SHP77 treated with DMSO at 0.1 percent for 48 hours (cell line): Measurements from ENCODE around the gene COL9A3.
"Not testable (repeated sequence)": the region's sequence is repeated elsewhere in the genome, so short reads cannot be mapped to it uniquely, and the experiment has no call there.

Source experiments
- DNase-seq: peaks from one replicate; lab custom pipeline; 2025; lab: John Stamatoyannopoulos, UW

The COL9A3 gene

DNA sequence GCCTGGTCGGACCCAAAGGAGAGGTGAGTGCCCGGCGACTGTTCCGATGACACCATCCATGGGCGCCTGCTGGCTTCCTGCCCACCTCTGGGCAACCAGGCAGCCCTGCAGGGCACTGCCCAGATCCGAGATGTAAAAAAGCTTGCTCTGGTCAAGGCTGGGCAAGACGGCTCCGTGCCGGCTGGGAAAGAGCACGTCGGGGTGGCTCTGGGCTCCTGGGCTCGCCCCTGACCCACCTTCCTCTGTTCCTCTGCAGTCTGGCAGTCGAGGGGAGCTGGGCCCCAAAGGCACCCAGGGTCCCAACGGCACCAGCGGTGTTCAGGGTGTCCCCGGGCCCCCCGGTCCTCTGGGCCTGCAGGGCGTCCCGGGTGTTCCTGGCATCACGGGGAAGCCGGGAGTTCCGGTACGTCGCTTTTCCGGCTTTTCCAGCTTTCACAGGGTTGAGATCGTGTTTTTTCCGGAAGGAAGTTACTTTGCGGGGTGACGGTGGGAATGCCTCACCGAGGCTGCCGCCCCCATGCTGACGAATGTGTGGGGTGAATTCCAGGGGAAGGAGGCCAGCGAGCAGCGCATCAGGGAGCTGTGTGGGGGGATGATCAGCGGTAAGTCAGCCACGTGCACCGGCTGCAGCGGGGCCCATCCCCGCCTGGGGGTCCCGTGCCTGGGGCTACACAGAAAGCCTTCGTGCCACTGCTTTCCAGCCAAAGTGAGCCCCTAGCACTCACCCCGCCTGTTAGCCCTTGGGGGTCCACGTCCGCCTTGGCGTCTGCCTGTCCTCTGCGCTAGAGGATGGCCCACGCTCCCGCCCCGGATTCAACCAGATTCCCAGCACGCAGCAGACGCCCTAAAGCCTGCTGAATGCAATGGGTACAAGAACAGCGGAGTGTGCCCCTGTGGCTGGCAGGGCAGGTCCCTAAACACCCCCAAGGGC lies 19.3 kb downstream of the COL9A3 start:
- DNase-seq, result no peak

DNA sequence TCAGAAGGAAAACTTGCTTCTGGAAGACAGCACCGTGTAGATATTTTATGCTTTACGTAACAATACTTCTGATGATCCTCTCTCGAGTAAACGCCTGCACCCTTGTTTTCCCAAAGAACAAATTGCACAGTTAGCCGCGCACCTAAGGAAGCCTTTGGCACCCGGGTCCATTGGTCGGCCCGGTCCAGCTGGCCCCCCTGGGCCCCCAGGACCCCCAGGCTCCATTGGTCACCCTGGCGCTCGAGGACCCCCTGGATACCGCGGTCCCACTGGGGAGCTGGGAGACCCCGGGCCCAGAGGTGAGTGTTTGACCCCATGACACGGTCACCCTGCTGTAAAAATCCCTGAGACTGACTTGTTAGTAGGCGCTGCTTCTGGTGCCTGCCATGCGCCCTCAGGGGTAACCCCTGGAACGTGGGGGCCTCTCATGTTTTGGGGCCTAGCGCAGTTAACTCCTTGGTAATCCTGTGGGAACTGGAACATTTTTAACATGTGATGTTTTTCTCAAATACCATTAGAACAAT lies 20.2 kb downstream of the COL9A3 start:
- no peak for DNase-seq

DNA sequence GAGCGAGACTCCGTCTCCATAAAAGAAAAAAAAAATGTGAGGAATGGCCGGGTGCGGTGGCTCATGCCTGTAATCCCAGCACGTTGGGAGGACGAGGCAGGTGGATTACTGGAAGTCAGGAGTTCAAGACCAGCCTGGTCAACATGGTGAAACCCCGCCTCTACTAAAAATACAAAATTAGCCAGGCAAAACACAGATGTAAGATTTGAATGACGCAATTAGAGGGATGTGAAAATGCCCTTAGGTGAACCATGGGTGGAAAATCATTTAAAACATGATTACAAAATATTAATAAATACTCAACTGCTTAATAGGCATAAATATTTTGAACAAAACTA lies 20.9 kb downstream of the COL9A3 start:
- DNase-seq, result no peak

DNA sequence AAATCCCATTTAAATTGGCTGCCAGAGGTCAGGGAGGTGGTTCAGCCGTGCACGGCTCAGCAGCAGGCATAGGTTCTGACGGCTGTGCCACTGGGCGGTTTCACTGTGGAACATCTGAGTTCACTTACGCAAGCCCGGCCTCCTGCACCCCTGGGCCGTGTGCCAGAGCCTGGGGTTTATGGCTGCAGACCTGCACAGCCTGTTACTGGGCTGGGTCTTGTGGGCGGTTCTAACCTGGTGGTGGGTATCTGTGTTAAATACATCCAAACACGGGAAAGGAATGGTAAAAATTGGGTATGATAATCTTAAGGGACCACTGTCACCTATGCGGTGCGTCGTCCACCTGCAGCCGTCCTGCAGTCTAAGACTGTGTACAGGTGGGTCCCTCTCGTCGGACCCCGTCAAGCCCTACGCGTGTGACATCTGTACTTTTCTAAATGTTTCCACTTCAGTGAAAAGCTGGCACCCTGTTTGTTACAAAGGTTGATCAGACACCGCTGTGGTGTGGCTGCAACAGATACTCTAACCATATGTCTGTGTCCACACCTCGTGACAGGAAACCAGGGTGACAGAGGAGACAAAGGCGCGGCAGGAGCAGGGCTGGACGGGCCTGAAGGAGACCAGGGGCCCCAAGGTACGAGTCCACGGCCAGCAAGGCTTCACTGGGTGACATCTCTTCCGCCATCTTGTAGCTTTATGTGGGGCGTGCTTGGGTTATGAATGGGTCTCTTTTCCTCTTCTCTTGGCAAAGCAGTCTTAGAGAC lies 21.5 kb downstream of the COL9A3 start:
- peak; percentile 79 for DNase-seq

DNA sequence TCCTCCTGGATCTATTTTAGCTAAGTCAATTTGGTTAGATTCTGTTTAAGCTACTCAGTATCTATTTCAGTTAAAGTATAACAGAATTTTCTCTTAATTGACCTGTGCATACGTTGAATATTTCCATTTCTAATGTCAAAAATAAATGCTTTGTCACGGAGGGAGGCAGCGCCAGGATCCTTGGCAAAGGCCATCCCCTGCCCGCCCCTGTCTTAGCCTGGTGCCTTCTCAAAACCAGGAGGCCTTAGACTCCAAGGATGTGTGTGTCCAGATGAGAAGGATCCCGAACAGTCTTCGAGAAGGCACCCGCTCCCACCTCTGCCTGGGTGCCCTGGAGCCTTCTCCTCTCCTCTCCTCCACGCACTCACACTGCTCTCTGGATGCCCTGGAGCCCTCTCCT lies 22.4 kb downstream of the COL9A3 start:
- DNase-seq, result no peak

DNA sequence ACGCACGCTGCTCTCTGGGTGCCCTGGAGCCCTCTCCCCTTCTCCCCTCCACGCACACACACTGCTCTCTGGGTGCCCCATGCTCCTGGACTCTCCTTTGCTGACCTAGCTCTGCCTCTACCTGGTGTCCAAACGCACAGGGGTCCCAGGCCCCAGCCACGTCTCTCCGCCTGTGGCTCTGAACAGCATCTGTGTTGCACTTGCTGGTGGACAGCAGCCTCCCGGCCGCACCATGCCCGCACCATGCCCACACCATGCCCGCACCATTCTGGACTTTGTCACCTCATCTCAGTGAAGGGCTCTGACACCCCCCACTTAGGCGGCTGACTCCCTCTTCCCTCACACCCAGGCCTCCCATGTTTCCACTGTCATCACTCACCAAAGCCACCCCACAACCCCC lies 23.0 kb downstream of the COL9A3 start:
- DNase-seq, result no peak

DNA sequence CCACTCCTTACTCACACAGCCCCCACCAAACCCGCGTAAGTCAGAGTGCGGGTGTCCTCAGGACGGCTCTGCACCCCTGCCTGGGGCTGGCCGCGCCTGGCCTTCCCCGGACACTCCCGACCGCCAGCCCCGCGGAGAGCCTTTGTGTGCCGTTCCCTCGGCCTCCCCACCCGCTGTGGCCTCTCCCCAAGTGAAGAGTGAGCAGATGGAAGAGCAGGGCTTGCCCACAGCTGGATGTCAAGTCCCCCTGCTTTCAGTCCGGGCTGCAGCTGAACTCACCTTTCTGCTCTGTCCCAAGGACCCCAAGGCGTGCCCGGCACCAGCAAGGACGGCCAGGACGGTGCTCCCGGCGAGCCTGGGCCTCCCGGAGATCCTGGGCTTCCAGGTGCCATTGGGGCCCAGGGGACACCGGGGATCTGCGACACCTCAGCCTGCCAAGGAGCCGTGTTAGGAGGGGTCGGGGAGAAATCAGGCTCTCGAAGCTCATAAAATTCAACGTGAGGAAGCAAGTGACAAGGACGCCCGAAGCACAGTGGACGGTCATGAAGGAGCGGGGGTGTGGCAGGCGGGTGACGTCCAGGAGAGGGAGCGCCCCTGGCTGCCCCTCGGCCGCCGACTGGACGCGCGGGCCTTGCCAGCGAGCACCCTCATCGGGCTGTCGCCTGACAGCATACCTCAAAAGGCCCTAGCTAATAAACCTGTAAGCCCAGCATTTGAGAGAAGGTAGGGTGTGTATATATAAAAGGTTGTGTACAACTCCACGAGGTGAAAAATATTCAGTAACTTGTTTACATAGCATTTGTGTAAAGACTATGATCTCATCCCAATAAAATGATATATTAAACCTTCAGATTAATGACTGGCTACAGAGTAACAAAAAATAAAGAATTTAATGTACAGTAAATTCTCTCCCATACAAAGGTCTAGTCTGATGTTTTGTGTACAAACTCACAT lies 23.7 kb downstream of the COL9A3 start:
- no peak for DNase-seq

DNA sequence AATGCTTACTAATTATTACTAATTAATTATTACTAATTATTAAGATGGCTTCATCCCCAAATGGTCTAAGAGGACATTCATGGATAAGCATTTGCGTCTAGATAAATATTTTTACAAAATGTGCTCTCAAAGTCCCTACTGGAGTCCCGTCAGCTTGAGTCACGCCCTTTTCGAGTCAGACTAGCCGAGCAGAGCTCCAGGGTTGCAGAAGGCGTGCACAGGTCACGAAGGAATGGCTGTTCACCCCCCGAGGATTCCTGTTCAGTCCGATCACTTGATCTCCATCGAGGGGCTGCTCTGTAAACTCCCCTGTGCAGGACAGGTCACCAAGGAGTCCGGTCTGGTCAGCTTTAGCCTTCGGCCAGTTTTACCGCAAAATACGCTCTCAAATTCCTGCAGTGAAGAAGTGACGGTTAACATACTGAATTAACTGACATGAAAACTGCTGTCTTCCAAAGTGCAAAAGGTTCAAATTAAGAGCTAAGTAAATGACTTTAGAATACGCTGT lies 24.9 kb downstream of the COL9A3 start:
- DNase-seq, result no peak

DNA sequence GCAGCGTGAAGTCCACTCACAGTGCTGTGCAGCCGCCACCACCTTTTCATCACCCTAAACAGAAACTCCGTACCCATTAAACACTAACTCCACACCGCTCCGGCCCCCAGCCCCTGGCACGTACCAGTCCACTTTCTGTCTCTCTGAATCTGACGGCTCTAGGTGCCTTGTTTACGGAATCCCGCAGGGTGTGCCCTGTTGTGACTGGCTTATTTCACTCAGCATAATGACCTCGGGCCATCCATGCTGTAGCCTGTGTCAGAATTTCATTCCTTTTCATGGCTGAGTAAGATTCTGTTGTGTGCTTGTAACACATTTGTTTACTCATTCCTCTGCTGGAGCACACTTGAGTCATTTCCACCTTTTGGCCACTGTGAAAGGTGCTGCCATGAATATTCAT lies 26.8 kb downstream of the COL9A3 start:
- no peak for DNase-seq

DNA sequence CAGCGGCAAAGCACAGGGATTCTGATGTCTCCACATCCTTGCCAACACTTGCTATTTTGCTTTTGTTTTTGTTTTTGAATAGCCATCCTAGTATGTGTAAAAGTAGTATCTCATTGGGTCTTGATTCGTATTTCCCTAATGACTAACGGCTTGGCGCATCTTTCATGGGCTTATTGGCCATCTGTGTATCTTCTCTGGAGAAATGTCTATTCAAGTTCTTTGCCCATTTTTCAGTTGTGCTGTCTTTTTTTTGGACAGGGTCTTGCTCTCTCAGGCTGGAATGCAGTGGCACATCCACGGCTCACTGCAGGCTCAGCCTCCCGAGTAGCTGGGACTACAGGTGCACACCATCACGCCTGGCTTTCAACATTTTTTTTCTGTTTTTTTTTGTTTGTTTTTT lies 27.3 kb downstream of the COL9A3 start:
- DNase-seq, result no peak

DNA sequence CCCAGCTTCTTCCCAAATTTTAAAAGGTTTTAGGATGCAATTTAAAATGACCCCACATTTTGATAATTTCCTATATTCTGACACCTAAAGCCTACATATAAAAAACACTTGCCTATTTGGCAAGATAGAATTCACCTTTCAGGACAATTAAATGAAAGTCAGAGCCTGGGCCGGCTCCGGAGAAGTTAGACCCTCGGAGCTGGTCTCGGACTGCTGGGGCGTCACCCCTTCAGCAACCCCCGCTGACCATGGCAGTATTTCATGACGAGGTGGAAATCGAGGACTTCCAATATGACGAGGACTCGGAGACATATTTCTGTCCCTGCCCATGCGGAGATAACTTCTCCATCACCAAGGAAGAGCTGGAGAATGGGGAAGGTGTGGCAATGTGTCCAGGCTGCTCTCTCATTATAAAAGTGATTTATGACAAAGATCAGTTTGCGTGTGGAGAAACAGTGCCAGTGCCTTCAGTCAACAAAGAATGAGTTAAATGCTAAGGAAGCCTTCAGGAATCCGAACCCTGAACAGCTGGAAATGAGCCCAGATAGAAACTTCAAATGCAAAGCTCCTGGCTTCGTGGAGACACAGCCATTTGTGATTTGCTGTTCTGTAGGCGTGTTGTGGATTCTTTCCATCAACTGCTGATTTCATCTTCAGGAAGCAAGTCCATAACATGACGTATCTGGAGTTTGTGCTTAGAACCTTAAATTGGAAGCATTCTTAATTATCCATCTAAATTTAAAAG lies 28.7 kb downstream of the COL9A3 start:
- DNase-seq, result no peak

DNA sequence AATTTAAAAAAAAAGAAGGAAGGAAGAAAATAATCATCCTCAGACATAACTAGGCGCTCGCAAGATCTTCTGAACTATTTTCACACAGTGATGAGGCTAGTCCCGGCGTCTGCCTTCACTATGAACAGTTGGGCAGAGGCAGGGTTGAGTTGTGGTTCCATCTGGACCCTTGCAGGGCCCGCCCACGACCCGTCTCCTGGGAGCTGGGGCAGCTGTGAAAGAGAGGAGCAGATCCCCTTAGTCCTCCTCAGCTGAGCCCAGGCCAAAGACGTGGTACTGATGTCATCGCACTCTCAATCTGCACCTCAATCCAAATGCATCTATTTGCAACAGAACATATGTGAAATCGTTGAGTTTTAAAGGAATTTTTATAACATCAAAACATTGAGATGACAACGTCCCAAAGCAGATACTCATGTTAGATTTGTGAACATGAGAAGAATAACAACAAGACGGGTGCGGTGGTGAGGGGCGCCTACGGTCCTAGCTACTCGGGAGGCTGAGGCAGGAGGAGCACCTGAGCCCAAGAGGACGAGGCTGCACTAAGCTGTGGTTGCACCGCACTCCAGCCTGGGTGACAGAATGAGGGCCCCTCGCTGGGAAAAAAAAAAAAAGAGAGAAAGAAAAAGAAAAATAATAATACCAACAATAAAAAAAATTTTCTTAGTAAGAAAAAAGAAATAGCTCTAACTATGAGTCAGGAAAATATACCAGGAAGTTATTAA lies 29.5 kb downstream of the COL9A3 start:
- DNase-seq, result no peak

DNA sequence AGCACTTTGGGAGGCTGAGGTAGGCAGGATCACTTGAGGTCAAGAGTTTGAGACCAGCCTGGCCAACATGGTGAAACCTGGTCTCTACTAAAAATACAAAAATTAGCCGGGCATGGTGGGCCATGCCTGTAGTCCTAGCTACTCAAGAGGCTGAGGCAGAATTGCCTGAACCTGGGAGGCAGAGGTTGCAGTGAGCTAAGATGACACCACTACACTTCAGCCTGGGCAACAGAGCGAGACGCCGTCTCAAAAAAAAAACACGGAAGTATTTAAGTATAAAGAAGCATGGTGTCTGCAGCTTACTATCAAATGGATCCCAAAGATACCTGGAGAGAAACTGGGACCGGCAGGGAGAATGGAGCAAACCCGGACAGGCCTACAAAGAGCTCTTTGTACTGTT lies 32.1 kb downstream of the COL9A3 start:
- not testable (repeated sequence) for DNase-seq

DNA sequence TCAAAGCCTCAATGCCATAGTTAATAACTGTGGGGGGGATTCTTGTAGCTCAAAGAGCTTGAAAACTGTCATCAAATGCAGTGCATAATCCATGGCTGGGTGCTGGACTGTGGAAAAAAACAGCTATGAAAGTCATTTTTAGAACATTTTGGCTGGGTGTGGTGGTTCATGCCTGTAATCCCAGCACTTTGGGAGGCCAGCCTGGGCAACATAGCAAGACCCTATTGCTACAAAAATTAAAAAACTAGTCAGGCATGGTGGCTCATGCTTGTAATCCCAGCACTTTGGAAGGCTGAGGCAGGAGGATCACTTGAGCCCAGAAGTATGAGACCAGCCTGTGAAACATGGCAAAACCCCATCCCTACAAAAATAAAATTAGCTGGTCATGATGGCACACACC lies 32.6 kb downstream of the COL9A3 start:
- DNase-seq, result no peak

DNA sequence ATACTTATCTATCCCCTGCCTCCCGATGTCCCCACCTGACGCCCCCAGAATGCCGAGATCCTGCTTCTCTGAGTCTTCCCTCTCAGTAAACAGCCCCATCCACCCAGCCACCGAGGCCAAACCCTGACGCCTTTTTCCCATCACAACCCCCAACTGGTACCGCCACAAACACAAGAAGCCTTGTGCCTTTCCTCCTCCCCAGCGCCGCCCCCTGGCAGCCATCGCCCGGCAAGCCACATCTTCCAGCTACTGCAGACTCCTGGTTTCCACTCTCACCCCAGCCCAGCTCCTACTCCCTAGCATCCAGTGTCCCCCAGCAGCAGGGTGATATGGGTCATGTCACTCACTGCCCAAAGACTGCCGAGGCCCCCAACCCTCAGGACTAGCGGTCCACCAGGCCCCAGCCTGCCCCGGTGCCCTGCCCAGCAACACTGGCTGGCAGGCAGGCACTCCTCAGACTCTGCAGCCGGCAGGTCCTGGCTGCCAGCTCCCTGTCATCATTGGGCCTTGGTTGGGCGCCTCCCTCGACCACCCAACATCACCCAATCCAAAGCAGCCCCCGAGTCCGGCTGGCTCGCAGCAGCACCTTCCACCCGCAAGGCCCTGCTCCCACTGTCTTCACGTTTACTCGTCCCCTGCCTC lies 33.6 kb downstream of the COL9A3 start:
- DNase-seq, result no peak

DNA sequence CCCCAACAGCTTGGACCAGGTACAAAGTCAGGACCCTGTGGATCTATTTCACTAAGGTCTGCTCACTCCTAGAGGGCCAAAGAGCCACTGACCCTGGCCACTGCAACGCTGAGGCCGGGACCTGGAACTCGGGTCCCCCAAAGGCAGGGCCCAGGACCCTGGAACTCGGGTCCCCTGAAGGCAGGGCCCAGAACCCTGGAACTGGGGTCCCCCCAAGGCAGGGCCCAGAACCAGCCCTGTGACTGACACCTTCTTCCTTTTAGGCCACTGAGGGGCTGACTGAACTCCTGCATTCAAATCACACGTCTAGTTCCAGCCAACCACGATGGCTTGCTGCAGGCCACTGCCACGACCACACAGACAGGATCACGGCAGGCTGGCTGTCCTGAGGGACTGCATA lies 35.3 kb downstream of the COL9A3 start:
- no peak for DNase-seq

DNA sequence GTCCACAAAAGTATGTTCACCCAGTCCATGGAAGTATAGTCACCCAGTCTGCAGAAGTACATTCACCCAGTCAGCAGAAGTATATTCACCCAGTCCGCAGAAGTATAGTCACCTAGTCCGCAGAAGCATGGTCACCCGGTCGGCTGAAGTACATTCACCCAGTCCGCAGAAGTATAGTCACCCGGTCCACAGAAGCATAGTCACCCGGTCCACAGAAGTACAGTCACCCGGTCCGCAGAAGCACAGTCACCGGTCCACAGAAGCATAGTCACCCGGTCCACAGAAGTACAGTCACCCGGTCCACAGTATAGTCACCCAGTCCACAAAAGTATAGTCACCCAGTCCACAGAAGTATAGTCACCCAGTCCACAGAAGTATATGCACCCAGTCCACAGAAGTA lies 36.0 kb downstream of the COL9A3 start:
- DNase-seq, result no peak

DNA sequence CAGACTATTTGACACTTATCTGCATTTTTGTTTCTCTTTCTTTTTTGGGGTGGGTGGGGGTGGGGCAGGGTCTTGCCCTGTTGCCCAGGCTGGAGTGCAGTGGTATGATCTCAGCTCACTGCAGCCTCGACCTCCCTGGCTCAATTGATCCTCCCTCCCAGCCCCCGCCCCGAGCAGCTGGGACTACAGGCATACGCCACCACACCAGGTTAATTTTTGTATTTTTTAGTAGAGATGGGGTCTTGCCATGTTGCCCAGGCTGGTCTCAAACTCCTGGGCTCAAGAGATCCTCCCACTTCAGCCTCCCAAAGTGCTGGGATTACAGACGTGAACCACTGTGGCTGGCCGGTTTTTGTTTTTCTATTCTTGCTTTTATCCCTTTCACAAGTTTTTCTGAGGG lies 36.5 kb downstream of the COL9A3 start:
- not testable (repeated sequence) for DNase-seq

DNA sequence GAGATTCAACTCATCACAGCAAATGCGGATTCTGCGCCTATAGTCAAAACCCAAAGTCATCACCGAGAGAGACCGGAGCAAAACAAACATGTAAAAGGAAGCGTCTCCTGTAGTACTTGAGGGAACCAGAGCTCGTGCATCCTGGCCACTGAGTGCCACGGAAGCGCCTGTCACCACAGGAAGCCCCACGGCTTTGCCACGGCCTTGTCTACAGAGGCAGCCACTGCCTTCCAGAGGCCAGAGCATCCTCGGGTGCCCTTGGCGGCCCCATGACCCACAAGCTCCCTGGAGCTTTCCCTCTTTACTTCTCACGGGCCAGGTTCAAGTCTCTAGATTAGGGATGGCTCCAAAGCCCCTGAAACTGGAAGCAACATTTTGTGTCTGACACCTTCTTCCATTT lies 37.3 kb downstream of the COL9A3 start:
- DNase-seq, result no peak

DNA sequence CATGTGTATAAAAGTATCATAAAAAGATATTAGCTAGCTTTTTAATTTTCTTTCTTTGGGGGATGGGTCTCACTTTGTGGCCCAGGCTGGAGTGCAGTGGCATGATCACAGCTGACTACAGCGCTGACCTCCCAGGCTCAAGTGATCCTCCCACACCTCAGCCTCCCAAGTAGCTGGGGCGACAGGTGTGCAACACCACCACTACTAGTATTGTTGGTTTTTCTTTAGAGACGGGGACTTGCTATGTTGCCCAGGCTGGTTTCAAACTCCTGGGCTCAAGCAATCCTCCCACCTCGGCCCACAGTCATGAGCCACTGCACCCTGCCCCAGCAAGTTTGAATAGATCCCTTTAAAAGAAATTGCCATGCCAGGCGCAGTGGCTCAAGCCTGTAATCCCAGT lies 38.3 kb downstream of the COL9A3 start:
- no peak for DNase-seq
